SH-SY5Y (cell line): ENCODE measurements around the gene RPL34.

Source experiments
- GATA2 ChIP-seq: IDR thresholded peaks from 2 replicates; pipeline ENCODE4 v1.6.1; 2011; ENCODE audit warnings: mild to moderate bottlenecking, low read depth, low read length
- GATA3 ChIP-seq: IDR thresholded peaks from 2 replicates; pipeline ENCODE4 v1.6.1; 2011; ENCODE audit warnings: low read depth, mild to moderate bottlenecking, low read length, moderate library complexity

GRCh38 chr4:108662629-108663028 is 42.3 kb downstream of the RPL34 start:
- no peak for TF ChIP-seq GATA3
- TF ChIP-seq GATA2 = no peak
